Hepatocyte (in vitro differentiated cells): Measurements from ENCODE around the gene NOL6. TPM values are rescaled to one million over a fixed set of nuclear protein-coding genes. Genes with fewer than 3 reads are reported as not detected.

ENCODE experiments used
- DNase-seq: peaks from one replicate; pipeline ENCODE4 v3.0.0-alpha.2; 2016; ENCODE audit warnings: low spot score
- H2AFZ ChIP-seq: fragments of 200-600 bp; sonication (generic); 2 replicates; pipeline ENCODE4 v1.6.0; 2016; ENCODE audit warnings: antibody characterized with exemption, mild to moderate bottlenecking
- H3K27ac ChIP-seq: fragments of 200-600 bp; sonication (generic); 2 replicates; pipeline ENCODE4 v1.5.1; 2016; ENCODE audit warnings: mild to moderate bottlenecking
- H3K27me3 ChIP-seq: fragments of 200-600 bp; sonication (generic); 2 replicates; pipeline ENCODE4 v1.6.1; 2016
- H3K36me3 ChIP-seq: fragments of 200-600 bp; sonication (generic); replicated peaks from 2 replicates; pipeline ENCODE4 v1.5.1; 2016; ENCODE audit warnings: low read depth; ENCODE audit not compliant: insufficient read depth
- H3K4me1 ChIP-seq: fragments of 200-600 bp; sonication (generic); 2 replicates; pipeline ENCODE4 v1.5.1; 2016; ENCODE audit warnings: mild to moderate bottlenecking, moderate library complexity; ENCODE audit not compliant: insufficient read depth
- H3K4me2 ChIP-seq: fragments of 200-600 bp; sonication (generic); 2 replicates; pipeline ENCODE4 v1.6.0; 2016
- H3K4me3 ChIP-seq: fragments of 200-600 bp; sonication (generic); 2 replicates; pipeline ENCODE4 v1.5.1; 2016; ENCODE audit warnings: mild to moderate bottlenecking
- H3K79me2 ChIP-seq: fragments of 200-600 bp; sonication (generic); 2 replicates; pipeline ENCODE4 v1.6.0; 2017; ENCODE audit warnings: mild to moderate bottlenecking
- H3K9me2 ChIP-seq: fragments of 200-600 bp; sonication (generic); replicated peaks from 2 replicates; pipeline ENCODE4 v1.6.0; 2017; ENCODE audit warnings: mild to moderate bottlenecking; ENCODE audit not compliant: insufficient read depth
- H3K9me3 ChIP-seq: fragments of 200-600 bp; sonication (generic); 2 replicates; pipeline ENCODE4 v1.5.1; 2016; ENCODE audit warnings: low read depth, mild to moderate bottlenecking
- H4K20me1 ChIP-seq: fragments of 200-600 bp; sonication (generic); 2 replicates; pipeline ENCODE4 v1.6.0; 2016; ENCODE audit warnings: mild to moderate bottlenecking; ENCODE audit not compliant: insufficient read depth, poor library complexity, severe bottlenecking
- EZH2 ChIP-seq: fragments of 200-600 bp; sonication (generic); IDR thresholded peaks from 2 replicates; pipeline ENCODE4 v1.6.1; 2016; ENCODE audit warnings: antibody characterized with exemption, mild to moderate bottlenecking, borderline replicate concordance
- EZH2phosphoT487 ChIP-seq: fragments of 200-600 bp; sonication (generic); IDR thresholded peaks from one replicate; pipeline ENCODE4 v1.6.1; 2018; ENCODE audit warnings: antibody characterized with exemption, mild to moderate bottlenecking, low read depth, moderate library complexity; ENCODE audit not compliant: unreplicated experiment, severe bottlenecking
- WGBS: methylation state at CpG from one replicate; pipeline ENCODE4 v1.1.6; 2016; ENCODE audit warnings: low lambda C conversion rate; ENCODE audit errors: missing lambda C conversion rate; 5-methylcytosine and 5-hydroxymethylcytosine counted together
- polyA plus RNA-seq: library from polyadenylated mRNA; unstranded; fragments of >200 nt; fragmentation: Nextera tagmentation; extraction: Ambion mirVana; gene quantifications from 2 replicates; pipeline ENCODE4 v1.2.1, GENCODE V29; 2016
- total RNA-seq: library from RNA; depleted of rRNA; stranded (reverse); fragments of >200 nt; gene quantifications from 2 replicates; pipeline ENCODE4 v1.2.3, GENCODE V29; 2014
- TF ChIP-seq, protein P1 (sequence below): fragments of 200-600 bp; sonication (generic); IDR thresholded peaks from 2 replicates; pipeline ENCODE4 v1.5.1; 2016; ENCODE audit warnings: antibody characterized with exemption, mild to moderate bottlenecking; ENCODE audit not compliant: poor library complexity

Gene NOL6
- total and polyA plus RNA-seq, 2 experiments from 2014 or later, result 20.6 to 21.9 TPM

DNA sequence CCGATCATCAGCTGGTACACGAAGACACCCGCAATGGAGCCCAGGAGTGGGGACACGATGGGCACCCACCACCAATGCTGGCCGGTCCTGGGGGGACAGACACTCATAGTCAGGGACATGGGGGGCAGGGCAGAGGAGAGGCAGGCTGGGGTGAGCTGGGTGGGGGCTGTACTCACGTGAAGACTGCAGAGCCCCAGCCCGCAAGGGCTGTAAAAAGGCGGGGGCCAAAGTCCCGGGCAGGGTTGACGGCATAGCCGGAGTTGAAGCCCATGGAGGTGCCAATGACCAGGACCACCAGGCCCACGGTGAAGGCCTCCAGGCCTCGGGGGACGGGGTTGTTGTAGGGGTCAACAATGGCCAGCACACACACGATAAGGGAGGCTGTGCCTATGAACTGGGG, 31.6 kb downstream of the NOL6 start:
- Histone ChIP-seq H3K4me3 (no peak overlapping the region), H2AFZ (no peak overlapping the region), H3K36me3 (no peaks in the 10 kb centered on the region), H3K27ac (no peak overlapping the region), H4K20me1 (no peaks in the 10 kb centered on the region), H3K4me1 (peaks cover 27% of the 10 kb centered on the region), H3K9me3 (no peaks in the 10 kb centered on the region), H3K27me3 (no peaks in the 10 kb centered on the region), H3K4me2 (no peak overlapping the region), H3K9me2 (no peaks in the 10 kb centered on the region), H3K79me2 (no peaks in the 10 kb centered on the region)
- 93% methylated on average over 12 of the region's 15 CpGs for WGBS
- DNase-seq, result no peak
- TF ChIP-seq, protein P1, sequence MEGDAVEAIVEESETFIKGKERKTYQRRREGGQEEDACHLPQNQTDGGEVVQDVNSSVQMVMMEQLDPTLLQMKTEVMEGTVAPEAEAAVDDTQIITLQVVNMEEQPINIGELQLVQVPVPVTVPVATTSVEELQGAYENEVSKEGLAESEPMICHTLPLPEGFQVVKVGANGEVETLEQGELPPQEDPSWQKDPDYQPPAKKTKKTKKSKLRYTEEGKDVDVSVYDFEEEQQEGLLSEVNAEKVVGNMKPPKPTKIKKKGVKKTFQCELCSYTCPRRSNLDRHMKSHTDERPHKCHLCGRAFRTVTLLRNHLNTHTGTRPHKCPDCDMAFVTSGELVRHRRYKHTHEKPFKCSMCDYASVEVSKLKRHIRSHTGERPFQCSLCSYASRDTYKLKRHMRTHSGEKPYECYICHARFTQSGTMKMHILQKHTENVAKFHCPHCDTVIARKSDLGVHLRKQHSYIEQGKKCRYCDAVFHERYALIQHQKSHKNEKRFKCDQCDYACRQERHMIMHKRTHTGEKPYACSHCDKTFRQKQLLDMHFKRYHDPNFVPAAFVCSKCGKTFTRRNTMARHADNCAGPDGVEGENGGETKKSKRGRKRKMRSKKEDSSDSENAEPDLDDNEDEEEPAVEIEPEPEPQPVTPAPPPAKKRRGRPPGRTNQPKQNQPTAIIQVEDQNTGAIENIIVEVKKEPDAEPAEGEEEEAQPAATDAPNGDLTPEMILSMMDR, result no peak

DNA sequence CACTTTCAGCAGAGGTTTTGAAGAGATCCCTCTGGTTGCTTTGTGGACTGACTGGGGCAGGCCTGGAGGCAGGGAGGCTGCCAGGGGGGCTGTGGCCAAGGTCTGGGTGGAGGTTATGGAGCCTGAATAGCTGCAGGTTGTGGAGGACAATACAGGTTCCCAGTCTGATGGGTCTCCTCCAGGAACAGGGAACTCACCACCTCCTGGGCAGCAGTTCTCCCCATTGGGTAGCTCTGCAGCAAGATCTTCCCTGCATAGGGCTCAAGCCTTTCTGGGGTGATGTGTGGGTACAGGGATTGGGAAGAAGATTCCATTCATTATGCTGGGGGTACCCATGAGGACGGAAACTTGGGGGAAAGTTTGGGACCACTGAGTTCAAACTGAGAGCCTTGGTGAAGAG, 33.1 kb downstream of the NOL6 start:
- 89% methylated on average over 1 of the region's 1 CpG for WGBS
- H3K9me2 ChIP-seq, result no peaks in the 10 kb centered on the region
- H3K9me3 ChIP-seq, result no peaks in the 10 kb centered on the region
- no peak overlapping the region for H3K27ac ChIP-seq
- TF ChIP-seq EZH2phosphoT487 (no peak), EZH2 (no peak)
- TF ChIP-seq, protein P1, result no peak
- no peaks in the 10 kb centered on the region for H3K27me3 ChIP-seq
- DNase-seq, result no peak
- H3K4me3 ChIP-seq, result no peak overlapping the region
- no peaks in the 10 kb centered on the region for H3K79me2 ChIP-seq
- H3K36me3 ChIP-seq, result no peaks in the 10 kb centered on the region
- peaks cover 25% of the 10 kb centered on the region for H3K4me1 ChIP-seq
- H2AFZ ChIP-seq, result no peak overlapping the region
- no peak overlapping the region for H3K4me2 ChIP-seq
- H4K20me1 ChIP-seq, result no peaks in the 10 kb centered on the region

DNA sequence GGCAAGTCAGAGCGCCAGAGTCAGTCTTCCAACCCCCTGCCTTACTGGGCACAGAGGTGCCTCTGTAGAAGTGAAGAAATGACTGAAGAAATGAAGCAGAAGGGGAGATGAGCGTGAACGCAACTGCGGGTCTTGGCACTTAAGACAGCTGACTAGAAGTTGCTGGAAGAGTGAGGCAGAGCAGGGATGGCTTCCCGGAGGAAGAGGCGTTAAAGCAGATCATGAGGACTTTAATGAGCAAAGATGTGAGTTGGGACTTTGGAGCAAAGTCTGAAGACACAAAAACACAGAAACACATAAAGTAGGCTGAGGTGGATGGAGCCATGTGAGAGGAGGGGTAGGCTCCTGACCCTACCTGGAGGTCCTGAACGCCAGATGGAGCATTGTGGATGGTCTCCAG, 33.5 kb downstream of the NOL6 start:
- Histone ChIP-seq H3K36me3 (no peaks in the 10 kb centered on the region), H3K4me2 (no peak overlapping the region), H3K27me3 (no peaks in the 10 kb centered on the region), H3K4me3 (no peak overlapping the region), H4K20me1 (no peaks in the 10 kb centered on the region), H3K79me2 (no peaks in the 10 kb centered on the region), H3K9me3 (no peaks in the 10 kb centered on the region), H2AFZ (no peak overlapping the region), H3K9me2 (no peaks in the 10 kb centered on the region), H3K27ac (no peak overlapping the region), H3K4me1 (peaks cover 21% of the 10 kb centered on the region)
- no peak for DNase-seq
- TF ChIP-seq EZH2 (no peak), EZH2phosphoT487 (no peak)
- TF ChIP-seq, protein P1, result no peak
- 95% methylated on average over 7 of the region's 7 CpGs for WGBS

DNA sequence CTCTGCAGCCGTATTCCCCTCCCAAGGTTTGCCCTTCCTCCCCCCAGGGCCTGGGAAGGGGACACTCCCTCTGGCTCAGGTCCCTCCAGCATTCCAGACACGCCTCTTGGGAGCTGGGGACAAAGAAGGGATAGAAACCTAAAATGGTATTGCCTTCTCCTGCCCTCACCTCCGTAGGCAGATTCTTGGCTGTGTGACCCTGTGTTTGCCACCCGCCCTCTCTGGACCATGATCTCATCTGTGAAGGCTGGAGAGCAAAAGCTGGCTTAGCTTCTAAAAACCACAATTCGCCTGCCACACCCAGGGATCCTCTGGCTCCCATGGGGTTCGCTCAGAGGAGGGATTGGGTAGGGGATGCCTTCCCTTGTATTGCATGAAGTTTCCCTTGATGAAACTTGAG, 34.0 kb downstream of the NOL6 start:
- no peaks in the 10 kb centered on the region for H3K79me2 ChIP-seq
- TF ChIP-seq, protein P1, result no peak
- TF ChIP-seq EZH2 (no peak), EZH2phosphoT487 (no peak)
- no peaks in the 10 kb centered on the region for H4K20me1 ChIP-seq
- H3K4me2 ChIP-seq, result no peak overlapping the region
- H2AFZ ChIP-seq, result no peak overlapping the region
- H3K4me1 ChIP-seq, result peaks cover 21% of the 10 kb centered on the region
- no peak for DNase-seq
- H3K27me3 ChIP-seq, result no peaks in the 10 kb centered on the region
- no peaks in the 10 kb centered on the region for H3K9me3 ChIP-seq
- no peak overlapping the region for H3K27ac ChIP-seq
- 74% methylated on average over 6 of the region's 6 CpGs for WGBS
- no peak overlapping the region for H3K4me3 ChIP-seq
- no peaks in the 10 kb centered on the region for H3K9me2 ChIP-seq
- no peaks in the 10 kb centered on the region for H3K36me3 ChIP-seq
